Mesothelial cell of epicardium (in vitro differentiated cells): ENCODE results near the gene ASMTL. TPM values are rescaled to one million over a fixed set of nuclear protein-coding genes. Genes with fewer than 3 reads are reported as not detected.

Experiments
- DNase-seq, 2 experiments: peaks; one replicate each; pipeline ENCODE4 v3.0.0; 2021; ENCODE audit warnings: low spot score in 2 of 2; ENCODE audit not compliant: unreplicated experiment in 2 of 2
- H3K27ac Mint-ChIP-seq: 2 replicates; pipeline ENCODE4 v1.8.0; 2021; ENCODE audit warnings: mixed read lengths
- H3K27me3 Mint-ChIP-seq: 2 replicates; pipeline ENCODE4 v1.8.0; 2021; ENCODE audit warnings: low read depth, mixed read lengths
- H3K36me3 Mint-ChIP-seq: 2 replicates; pipeline ENCODE4 v1.8.0; 2021; ENCODE audit warnings: mixed read lengths
- H3K4me1 Mint-ChIP-seq: 2 replicates; pipeline ENCODE4 v1.8.0; 2021; ENCODE audit warnings: mixed read lengths
- H3K4me3 Mint-ChIP-seq: 2 replicates; pipeline ENCODE4 v1.8.0; 2021; ENCODE audit warnings: mild to moderate bottlenecking, moderate library complexity, mixed read lengths
- H3K9me3 Mint-ChIP-seq: 2 replicates; pipeline ENCODE4 v1.8.0; 2021; ENCODE audit warnings: mixed read lengths
- total RNA-seq: library from RNA; stranded (reverse); gene quantifications from 3 replicates; pipeline ENCODE4 v1.2.1, GENCODE V29; 2021
- TF ChIP-seq, protein P1 (sequence below): fragments of 200-600 bp; sonication (generic); IDR thresholded peaks from one replicate; pipeline ENCODE4 v1.5.0; 2021; ENCODE audit warnings: antibody characterized with exemption; ENCODE audit not compliant: unreplicated experiment

Gene ASMTL
- total RNA-seq, 1 donor from 2014 or later = 31.9 TPM

DNA sequence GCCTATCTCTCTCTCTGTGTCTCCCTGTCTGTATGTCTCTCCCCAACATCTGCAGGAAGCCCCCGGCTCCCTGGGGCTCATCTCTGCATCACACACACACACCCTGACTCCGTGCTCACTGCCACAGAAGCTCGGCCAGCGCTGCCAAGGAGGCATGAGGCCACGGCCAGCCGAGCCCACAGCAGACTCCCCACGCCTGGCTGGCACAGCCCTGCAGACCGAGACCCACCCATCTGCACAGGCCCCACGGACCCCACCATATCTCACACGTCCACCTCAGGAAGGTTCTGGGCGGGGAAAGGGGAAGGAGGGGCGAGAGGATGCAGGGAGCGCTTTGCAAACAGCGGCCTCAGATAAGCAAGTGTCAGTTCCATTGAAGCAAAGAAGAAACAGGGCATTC, 32.3 kb downstream of the ASMTL start:
- Mint-ChIP-seq H3K9me3 (peaks cover 22% of the 10 kb centered on the region), H3K27ac (peak overlapping the region; percentile 1), H3K36me3 (peaks cover 46% of the 10 kb centered on the region), H3K27me3 (no peaks in the 10 kb centered on the region), H3K4me3 (no peak overlapping the region), H3K4me1 (no peaks in the 10 kb centered on the region)
- TF ChIP-seq, protein P1, sequence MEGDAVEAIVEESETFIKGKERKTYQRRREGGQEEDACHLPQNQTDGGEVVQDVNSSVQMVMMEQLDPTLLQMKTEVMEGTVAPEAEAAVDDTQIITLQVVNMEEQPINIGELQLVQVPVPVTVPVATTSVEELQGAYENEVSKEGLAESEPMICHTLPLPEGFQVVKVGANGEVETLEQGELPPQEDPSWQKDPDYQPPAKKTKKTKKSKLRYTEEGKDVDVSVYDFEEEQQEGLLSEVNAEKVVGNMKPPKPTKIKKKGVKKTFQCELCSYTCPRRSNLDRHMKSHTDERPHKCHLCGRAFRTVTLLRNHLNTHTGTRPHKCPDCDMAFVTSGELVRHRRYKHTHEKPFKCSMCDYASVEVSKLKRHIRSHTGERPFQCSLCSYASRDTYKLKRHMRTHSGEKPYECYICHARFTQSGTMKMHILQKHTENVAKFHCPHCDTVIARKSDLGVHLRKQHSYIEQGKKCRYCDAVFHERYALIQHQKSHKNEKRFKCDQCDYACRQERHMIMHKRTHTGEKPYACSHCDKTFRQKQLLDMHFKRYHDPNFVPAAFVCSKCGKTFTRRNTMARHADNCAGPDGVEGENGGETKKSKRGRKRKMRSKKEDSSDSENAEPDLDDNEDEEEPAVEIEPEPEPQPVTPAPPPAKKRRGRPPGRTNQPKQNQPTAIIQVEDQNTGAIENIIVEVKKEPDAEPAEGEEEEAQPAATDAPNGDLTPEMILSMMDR = no peak
- no peak for DNase-seq

DNA sequence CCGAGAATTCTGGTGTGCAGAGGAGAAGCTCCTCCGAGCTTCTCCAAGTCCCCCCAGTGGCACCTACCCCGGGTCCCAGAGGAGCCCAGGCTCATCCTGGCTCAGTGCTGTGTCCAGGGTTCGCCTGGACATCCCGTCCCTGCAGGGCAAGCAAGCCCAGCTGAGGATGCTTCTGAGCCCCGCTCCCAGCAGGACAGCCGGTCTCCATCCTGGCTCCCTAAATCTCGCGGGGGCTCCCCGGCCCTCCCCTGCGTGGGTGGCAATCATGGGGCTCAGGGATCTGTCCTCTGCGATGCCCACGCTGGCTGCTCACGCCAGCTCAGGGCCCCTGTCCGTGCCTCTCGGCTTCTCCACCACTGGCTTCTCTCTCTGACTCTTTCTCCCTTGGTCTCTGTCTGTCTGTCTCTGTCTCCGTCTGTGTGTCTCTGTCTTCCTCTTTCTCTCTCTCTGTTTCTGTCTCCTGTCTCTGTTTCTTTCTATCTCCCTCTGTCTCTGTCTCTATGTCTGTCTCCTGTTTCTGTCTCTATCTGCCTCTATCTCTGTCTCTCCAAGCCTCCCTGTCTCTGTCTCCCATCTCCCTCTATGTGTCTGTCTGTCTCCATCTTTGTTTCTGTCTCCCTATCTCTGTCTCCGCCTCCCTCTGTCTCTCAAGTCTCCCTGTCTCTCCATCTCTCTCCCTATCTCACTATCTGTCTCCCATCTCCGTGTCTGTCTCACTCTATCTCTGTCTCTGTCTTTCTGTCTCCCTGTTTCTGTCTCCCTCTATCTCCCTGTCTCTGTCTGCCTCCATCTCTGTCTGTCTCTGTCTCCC, 33.0 kb downstream of the ASMTL start:
- Mint-ChIP-seq H3K4me1 (no peaks in the 10 kb centered on the region), H3K36me3 (peaks cover 40% of the 10 kb centered on the region), H3K9me3 (peaks cover 15% of the 10 kb centered on the region), H3K27ac (peak overlapping the region; percentile 1), H3K4me3 (no peak overlapping the region), H3K27me3 (no peaks in the 10 kb centered on the region)
- TF ChIP-seq, protein P1 = no peak
- no peak for DNase-seq

DNA sequence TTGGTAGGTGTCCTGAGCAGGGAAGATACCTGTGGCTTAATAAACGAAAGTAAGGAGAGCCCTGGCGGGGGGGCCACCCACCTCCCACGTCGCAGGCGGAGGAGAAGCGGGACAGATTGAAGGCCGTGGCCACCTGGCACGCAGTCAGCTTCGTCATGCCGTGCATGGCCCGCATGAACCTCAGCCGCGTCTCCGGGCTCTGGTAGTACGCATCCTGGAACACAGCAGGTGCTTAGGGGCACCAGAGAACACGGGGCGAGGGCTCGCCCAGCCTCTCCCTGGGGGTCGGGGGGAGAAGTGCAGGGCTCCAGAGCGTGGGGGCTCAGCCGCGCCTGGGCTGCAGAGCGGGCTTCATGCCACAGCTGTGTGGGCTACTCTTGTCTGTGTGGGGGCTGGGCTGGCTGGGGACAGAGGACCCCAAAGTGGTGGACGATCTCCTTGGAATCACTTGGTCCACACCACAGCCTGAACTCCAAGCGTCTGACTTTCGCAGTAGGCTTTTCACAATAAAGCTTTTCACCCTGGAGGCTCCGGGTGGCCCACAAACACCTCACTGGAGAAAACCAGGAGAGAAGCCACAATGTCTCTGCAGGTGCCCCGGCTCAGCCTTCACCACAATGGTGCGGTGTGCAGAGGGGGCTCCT, 33.7 kb downstream of the ASMTL start:
- Mint-ChIP-seq H3K27ac (no peak overlapping the region), H3K27me3 (no peaks in the 10 kb centered on the region), H3K4me1 (no peaks in the 10 kb centered on the region), H3K4me3 (no peak overlapping the region), H3K36me3 (peaks cover 36% of the 10 kb centered on the region), H3K9me3 (peaks cover 15% of the 10 kb centered on the region)
- TF ChIP-seq, protein P1 = no peak
- DNase-seq = no peak

DNA sequence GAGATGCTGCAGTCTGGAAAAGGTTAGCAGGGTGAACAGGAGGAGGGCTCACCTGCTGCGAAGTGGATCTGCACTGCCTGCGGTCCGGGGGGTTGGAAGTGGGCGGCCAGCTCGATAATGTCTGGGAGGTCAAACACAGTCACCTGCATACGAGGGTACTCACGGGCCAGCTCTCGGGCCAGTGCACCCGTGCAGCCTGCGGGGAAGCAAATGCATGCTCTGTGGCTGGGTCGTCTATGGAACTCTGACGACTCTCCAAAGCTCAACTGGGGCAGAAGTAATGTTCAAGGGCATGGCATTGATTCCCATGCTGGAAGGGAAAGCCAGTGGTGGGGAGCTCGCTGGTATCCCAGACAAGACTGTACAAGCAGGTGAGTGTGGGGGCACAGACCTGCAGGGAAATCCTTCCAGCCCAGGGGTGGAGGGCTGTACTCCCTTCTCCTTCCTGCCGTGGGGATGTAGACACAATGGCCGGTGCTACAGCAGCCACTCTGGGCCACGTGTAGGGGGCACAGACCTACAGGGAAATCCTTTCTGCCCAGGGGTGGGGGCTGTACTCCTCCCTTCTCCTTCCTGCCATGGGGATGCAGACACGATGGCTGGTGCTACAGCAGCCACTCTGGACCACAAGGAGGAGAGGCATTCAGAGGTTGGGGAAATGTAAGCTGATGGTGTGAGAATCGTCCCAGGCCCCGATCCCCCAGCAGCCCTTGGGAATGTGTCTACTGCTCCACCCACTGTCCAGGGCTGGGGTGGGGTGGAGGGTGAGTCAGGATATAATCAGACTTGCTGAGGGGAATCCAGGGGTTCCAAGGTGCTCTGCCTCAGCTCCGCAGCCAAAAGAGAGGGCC, 34.6 kb downstream of the ASMTL start:
- peaks cover 7% of the 10 kb centered on the region for H3K9me3 Mint-ChIP-seq
- H3K36me3 Mint-ChIP-seq = peaks cover 35% of the 10 kb centered on the region
- no peak overlapping the region for H3K4me3 Mint-ChIP-seq
- no peaks in the 10 kb centered on the region for H3K27me3 Mint-ChIP-seq
- H3K27ac Mint-ChIP-seq = no peak overlapping the region
- no peak for DNase-seq
- TF ChIP-seq, protein P1 = no peak
- H3K4me1 Mint-ChIP-seq = no peaks in the 10 kb centered on the region

DNA sequence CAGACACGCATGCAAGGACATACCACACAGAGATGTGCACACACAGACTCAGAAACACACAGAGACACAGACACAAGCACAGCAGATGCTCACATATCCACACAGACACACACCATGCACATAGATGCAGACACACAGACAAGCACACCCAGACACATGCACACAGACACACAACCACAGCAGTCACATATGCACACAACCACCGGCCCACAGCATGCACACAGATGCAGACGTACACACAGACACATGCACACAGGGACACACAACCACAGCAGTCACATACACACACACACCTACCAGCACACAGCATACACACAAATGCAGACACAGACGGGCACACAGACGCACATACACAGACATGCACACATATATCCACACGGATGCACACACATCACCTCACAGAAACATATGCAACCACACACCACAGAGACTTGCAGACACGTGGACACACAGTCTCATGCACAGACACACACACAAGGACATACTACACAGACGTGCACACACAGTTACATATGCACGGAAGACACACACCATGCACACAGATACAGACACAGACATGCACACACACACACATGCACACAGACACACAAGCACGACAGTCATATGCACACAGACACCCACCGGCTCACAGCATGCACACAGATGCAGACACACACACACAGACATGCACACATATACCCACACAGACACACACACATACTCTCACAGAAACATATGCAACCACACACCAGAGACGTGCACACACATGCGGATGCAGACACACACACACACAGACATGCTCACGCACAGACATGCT, 35.5 kb downstream of the ASMTL start:
- Mint-ChIP-seq H3K27ac (no peak overlapping the region), H3K4me3 (no peak overlapping the region), H3K9me3 (peaks cover 7% of the 10 kb centered on the region), H3K27me3 (no peaks in the 10 kb centered on the region), H3K4me1 (no peaks in the 10 kb centered on the region), H3K36me3 (peaks cover 35% of the 10 kb centered on the region)
- DNase-seq = no peak
- TF ChIP-seq, protein P1 = no peak
